Activated naive CD8-positive, alpha-beta T cell treated with anti-CD3 and anti-CD28 coated beads, Interleukin-2, amount 50 U/mL, for 24 hours (primary cell): ENCODE results near the gene CD47.

ENCODE experiments used
- ATAC-seq: fragments of 150-1000 bp; cut with Tn5 transposase; one replicate; pipeline ENCODE4 v1.10.0; 2021
- DNase-seq: peaks from one replicate; pipeline ENCODE4 v3.0.0; 2021
- H3K27ac Mint-ChIP-seq: one replicate; pipeline ENCODE4 v1.8.0; 2021; ENCODE audit warnings: mild to moderate bottlenecking, mixed read lengths
- H3K27me3 Mint-ChIP-seq: one replicate; pipeline ENCODE4 v1.8.0; 2021; ENCODE audit warnings: mixed read lengths
- H3K36me3 Mint-ChIP-seq: one replicate; pipeline ENCODE4 v1.8.0; 2021; ENCODE audit warnings: low read depth, mixed read lengths
- H3K4me1 Mint-ChIP-seq: one replicate; pipeline ENCODE4 v1.8.0; 2021; ENCODE audit warnings: mixed read lengths
- H3K4me3 Mint-ChIP-seq: one replicate; pipeline ENCODE4 v1.8.0; 2021; ENCODE audit warnings: mild to moderate bottlenecking, moderate library complexity, mixed read lengths
- H3K9me3 Mint-ChIP-seq: one replicate; pipeline ENCODE4 v1.8.0; 2021; ENCODE audit warnings: mixed read lengths

The CD47 gene

DNA sequence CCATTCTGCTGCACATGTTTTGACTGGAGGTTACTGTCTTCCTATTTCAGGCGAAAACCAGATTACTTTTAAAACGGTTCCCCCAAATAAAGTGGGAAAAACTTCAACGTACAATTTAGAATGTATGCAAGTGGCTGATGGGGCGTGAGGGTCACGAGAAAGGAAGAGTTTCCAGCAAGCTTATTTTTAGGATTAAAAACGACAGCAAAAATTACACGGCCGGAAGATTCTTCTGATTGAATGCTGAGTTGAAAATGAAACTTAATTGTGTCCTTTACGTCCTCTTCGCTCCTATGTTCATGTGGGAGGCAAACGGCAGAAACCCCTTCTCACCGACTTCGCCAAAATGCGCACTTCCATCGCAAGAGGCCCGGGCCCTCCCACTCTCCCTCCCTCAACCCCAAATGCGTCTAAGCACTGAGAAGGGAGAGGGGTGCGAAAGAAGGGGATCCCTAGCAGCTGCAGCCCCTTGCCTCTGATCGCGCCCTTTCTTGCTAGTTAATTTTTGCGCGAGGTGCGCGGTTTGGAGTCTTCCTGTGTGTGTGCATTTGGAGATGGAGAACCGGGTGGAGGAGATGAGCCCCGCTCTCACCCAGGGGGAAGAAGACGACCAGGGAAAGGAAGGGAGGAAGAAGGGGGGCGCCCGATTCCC, 656 bp downstream of the CD47 start:
- H3K36me3 Mint-ChIP-seq, result peaks cover 11% of the 10 kb centered on the region
- H3K4me1 Mint-ChIP-seq, result peaks cover 32% of the 10 kb centered on the region
- H3K27me3 Mint-ChIP-seq, result no peaks in the 10 kb centered on the region
- peaks cover 4% of the 10 kb centered on the region for H3K9me3 Mint-ChIP-seq
- ATAC-seq (peak; percentile 15), DNase-seq (peak; percentile 63)
- H3K27ac Mint-ChIP-seq, result no peak overlapping the region
- no peak overlapping the region for H3K4me3 Mint-ChIP-seq

DNA sequence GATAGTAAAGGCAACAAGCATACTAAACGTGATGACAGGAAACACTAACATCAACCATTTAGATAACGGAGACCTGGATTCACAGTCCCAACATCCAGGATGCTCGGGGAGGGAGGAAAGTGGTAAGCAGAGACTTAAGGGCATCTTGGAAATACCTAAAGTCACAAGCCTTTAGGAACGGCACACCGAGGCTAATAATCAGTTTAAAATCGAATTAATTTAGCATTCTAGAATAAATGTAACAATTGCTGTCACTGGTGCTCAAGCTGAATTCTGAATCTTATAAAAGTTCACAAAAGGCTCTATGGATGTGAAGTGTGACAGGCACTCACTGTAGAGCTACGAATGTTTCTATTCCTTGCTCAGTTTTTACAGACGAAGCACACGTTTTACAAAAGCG, 1.3 kb downstream of the CD47 start:
- no peak for ATAC-seq
- Mint-ChIP-seq H3K27me3 (no peaks in the 10 kb centered on the region), H3K9me3 (peaks cover 4% of the 10 kb centered on the region), H3K4me1 (peaks cover 27% of the 10 kb centered on the region), H3K27ac (no peak overlapping the region), H3K36me3 (peaks cover 11% of the 10 kb centered on the region), H3K4me3 (no peak overlapping the region)
- no peak for DNase-seq

GRCh38 chr3:108088697-108089096, 2.1 kb downstream of the CD47 start:
- no peak overlapping the region for H3K4me3 Mint-ChIP-seq
- peaks cover 4% of the 10 kb centered on the region for H3K9me3 Mint-ChIP-seq
- no peaks in the 10 kb centered on the region for H3K27me3 Mint-ChIP-seq
- DNase-seq (peak; percentile 43), ATAC-seq (peak; percentile 60)
- H3K27ac Mint-ChIP-seq, result no peak overlapping the region
- H3K4me1 Mint-ChIP-seq, result peaks cover 22% of the 10 kb centered on the region
- peaks cover 11% of the 10 kb centered on the region for H3K36me3 Mint-ChIP-seq

GRCh38 chr3:108088146-108088545, 2.7 kb downstream of the CD47 start:
- no peak overlapping the region for H3K4me3 Mint-ChIP-seq
- peaks cover 12% of the 10 kb centered on the region for H3K36me3 Mint-ChIP-seq
- no peak overlapping the region for H3K27ac Mint-ChIP-seq
- ATAC-seq (no peak), DNase-seq (no peak)
- no peaks in the 10 kb centered on the region for H3K27me3 Mint-ChIP-seq
- peaks cover 17% of the 10 kb centered on the region for H3K4me1 Mint-ChIP-seq
- peaks cover 4% of the 10 kb centered on the region for H3K9me3 Mint-ChIP-seq

- H3K27ac Mint-ChIP-seq, result no peak overlapping the region
Observed at GRCh38 chr3:108086653-108087052, 4.2 kb downstream of the CD47 start.

GRCh38 chr3:108085810-108086350, 5.0 kb downstream of the CD47 start:
- H3K4me1 Mint-ChIP-seq, result no peaks in the 10 kb centered on the region
- ATAC-seq (peak; percentile 29), DNase-seq (no peak)
- peaks cover 11% of the 10 kb centered on the region for H3K36me3 Mint-ChIP-seq
- H3K4me3 Mint-ChIP-seq, result no peak overlapping the region
- H3K27me3 Mint-ChIP-seq, result no peaks in the 10 kb centered on the region
- no peak overlapping the region for H3K27ac Mint-ChIP-seq
- H3K9me3 Mint-ChIP-seq, result no peaks in the 10 kb centered on the region

More at GRCh38 chr3:108086653-108087052, 4.2 kb downstream of the CD47 start:
- peaks cover 3% of the 10 kb centered on the region for H3K9me3 Mint-ChIP-seq
- DNase-seq, result no peak
- H3K27me3 Mint-ChIP-seq, result no peaks in the 10 kb centered on the region
- no peak overlapping the region for H3K4me3 Mint-ChIP-seq
- no peak for ATAC-seq
- H3K4me1 Mint-ChIP-seq, result peaks cover 2% of the 10 kb centered on the region
- H3K36me3 Mint-ChIP-seq, result peaks cover 12% of the 10 kb centered on the region

- no peak for DNase-seq
- H3K4me3 Mint-ChIP-seq, result no peak overlapping the region
- no peaks in the 10 kb centered on the region for H3K27me3 Mint-ChIP-seq
- H3K36me3 Mint-ChIP-seq, result peaks cover 14% of the 10 kb centered on the region
- no peak for ATAC-seq
- H3K4me1 Mint-ChIP-seq, result no peaks in the 10 kb centered on the region
- no peaks in the 10 kb centered on the region for H3K9me3 Mint-ChIP-seq
- no peak overlapping the region for H3K27ac Mint-ChIP-seq
Observed at GRCh38 chr3:108085370-108085769, 5.5 kb downstream of the CD47 start.

GRCh38 chr3:108079877-108080276, 11.0 kb downstream of the CD47 start:
- Mint-ChIP-seq H3K9me3 (no peaks in the 10 kb centered on the region), H3K27ac (no peak overlapping the region), H3K4me1 (peaks cover 25% of the 10 kb centered on the region), H3K36me3 (peaks cover 43% of the 10 kb centered on the region), H3K27me3 (no peaks in the 10 kb centered on the region), H3K4me3 (no peak overlapping the region)
- DNase-seq, result no peak
- ATAC-seq, result no peak

DNA sequence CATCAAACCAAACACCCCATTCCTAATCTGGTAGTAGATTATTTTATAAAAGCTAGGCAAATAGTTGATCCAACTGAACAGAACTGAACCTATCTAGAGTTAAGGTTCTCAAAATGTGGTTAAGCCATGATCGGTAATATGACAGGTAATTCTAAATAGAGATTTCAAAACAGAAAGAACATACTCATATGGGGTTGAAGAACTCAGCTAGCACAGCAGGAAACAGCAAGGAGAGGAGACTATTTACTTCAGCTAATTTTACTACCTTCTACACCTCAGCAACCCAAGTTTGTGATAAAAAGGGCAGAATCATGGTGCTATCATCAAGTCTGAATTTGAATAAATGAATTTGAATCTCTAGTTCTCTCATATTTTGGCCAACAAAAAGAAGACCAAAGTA, 11.8 kb downstream of the CD47 start:
- H3K9me3 Mint-ChIP-seq, result no peaks in the 10 kb centered on the region
- H3K4me3 Mint-ChIP-seq, result peak overlapping the region; percentile 15
- H3K27ac Mint-ChIP-seq, result peak overlapping the region; percentile 33
- H3K36me3 Mint-ChIP-seq, result peaks cover 46% of the 10 kb centered on the region
- no peaks in the 10 kb centered on the region for H3K27me3 Mint-ChIP-seq
- peaks cover 30% of the 10 kb centered on the region for H3K4me1 Mint-ChIP-seq
- DNase-seq (no peak), ATAC-seq (no peak)

- no peak overlapping the region for H3K27ac Mint-ChIP-seq
- H3K27me3 Mint-ChIP-seq, result no peaks in the 10 kb centered on the region
- H3K4me3 Mint-ChIP-seq, result no peak overlapping the region
- no peak for DNase-seq
- H3K9me3 Mint-ChIP-seq, result no peaks in the 10 kb centered on the region
- H3K4me1 Mint-ChIP-seq, result peaks cover 53% of the 10 kb centered on the region
- no peak for ATAC-seq
- peaks cover 62% of the 10 kb centered on the region for H3K36me3 Mint-ChIP-seq
Observed at GRCh38 chr3:108076564-108076963, 14.3 kb downstream of the CD47 start.

GRCh38 chr3:108073764-108074431, 16.9 kb downstream of the CD47 start:
- peaks cover 57% of the 10 kb centered on the region for H3K36me3 Mint-ChIP-seq
- peak; percentile 38 for ATAC-seq

DNA sequence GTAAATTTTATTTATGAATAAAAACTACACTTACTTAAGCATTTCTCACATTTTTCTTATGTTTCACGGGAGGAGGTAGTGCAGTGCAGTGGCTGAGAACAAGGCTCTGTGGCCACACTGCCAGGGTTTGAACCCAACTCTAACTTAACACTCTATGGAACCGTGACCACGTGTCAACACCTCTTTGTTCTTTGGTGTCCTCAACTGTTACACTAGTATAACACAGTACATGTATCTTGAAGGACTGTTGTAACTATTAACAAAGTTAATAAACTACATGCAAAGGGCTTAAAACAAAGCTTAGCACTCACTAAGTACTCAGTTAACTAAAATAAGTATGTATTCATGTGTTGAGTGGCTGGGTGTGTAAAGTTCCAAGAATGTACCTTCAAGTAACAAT, 19.5 kb downstream of the CD47 start:
- Mint-ChIP-seq H3K4me1 (peaks cover 87% of the 10 kb centered on the region), H3K4me3 (no peak overlapping the region), H3K27me3 (no peaks in the 10 kb centered on the region), H3K27ac (peak overlapping the region; percentile 58), H3K9me3 (no peaks in the 10 kb centered on the region), H3K36me3 (peaks cover 58% of the 10 kb centered on the region)
- ATAC-seq (peak; percentile 22), DNase-seq (no peak)

More at GRCh38 chr3:108073764-108074431, 16.9 kb downstream of the CD47 start:
- Mint-ChIP-seq H3K4me1 (peaks cover 77% of the 10 kb centered on the region), H3K9me3 (no peaks in the 10 kb centered on the region), H3K27me3 (no peaks in the 10 kb centered on the region), H3K27ac (peak overlapping the region; percentile 70), H3K4me3 (no peak overlapping the region)
- DNase-seq, result no peak

- Mint-ChIP-seq H3K27ac (no peak overlapping the region), H3K36me3 (peaks cover 65% of the 10 kb centered on the region), H3K4me1 (peaks cover 85% of the 10 kb centered on the region), H3K4me3 (no peak overlapping the region), H3K9me3 (no peaks in the 10 kb centered on the region), H3K27me3 (no peaks in the 10 kb centered on the region)
- no peak for ATAC-seq
- no peak for DNase-seq
Observed at GRCh38 chr3:108070356-108070755, 20.5 kb downstream of the CD47 start.

- H3K9me3 Mint-ChIP-seq, result no peaks in the 10 kb centered on the region
- peaks cover 65% of the 10 kb centered on the region for H3K36me3 Mint-ChIP-seq
- peak overlapping the region; percentile 26 for H3K27ac Mint-ChIP-seq
Observed at GRCh38 chr3:108067768-108068167, 23.1 kb downstream of the CD47 start.

DNA sequence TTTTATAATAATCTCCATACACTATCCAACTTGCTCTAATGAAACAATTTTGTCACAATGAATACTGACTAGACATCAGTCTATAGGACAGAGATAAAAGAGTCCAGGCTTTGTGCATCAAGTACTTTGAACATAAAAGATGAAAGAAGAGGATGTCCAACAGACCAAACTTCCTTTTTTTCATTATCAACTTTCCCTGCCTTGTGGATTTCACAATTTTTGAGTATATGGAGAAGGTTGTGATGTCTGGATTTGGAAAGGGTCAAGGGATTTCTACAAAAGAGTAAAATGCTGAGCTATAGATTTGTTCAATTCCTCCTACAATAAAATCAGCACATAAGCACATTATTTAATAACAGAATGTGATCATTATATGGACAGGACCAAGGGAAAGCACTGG, 25.7 kb downstream of the CD47 start:
- DNase-seq (no peak), ATAC-seq (no peak)
- Mint-ChIP-seq H3K27me3 (no peaks in the 10 kb centered on the region), H3K4me3 (no peak overlapping the region), H3K36me3 (peaks cover 63% of the 10 kb centered on the region), H3K4me1 (peaks cover 74% of the 10 kb centered on the region), H3K9me3 (no peaks in the 10 kb centered on the region), H3K27ac (peak overlapping the region; percentile 19)

More at GRCh38 chr3:108067768-108068167, 23.1 kb downstream of the CD47 start:
- DNase-seq (no peak), ATAC-seq (peak; percentile 76)
- H3K27me3 Mint-ChIP-seq, result no peaks in the 10 kb centered on the region
- H3K4me1 Mint-ChIP-seq, result peaks cover 86% of the 10 kb centered on the region
- H3K4me3 Mint-ChIP-seq, result no peak overlapping the region
